Activated CD4-positive, alpha-beta T cell treated with anti-CD3 and anti-CD28 coated beads for 24 hours (primary cell): ENCODE measurements around the gene GSTM3.
A peak's percentile ranks its signal among the peaks of the same experiment; 100 is the strongest.
"Not testable (repeated sequence)": the region's sequence is repeated elsewhere in the genome, so short reads cannot be mapped to it uniquely, and the experiment has no call there.

ENCODE experiments used
- DNase-seq, 2 donors: peaks; one replicate each; pipeline ENCODE4 v3.0.0-alpha.2; 2020; ENCODE audit warnings: low read depth in 2 of 2

GSTM3 gene

GRCh38 chr1:109697861-109698260 lies 43.0 kb downstream of the GSTM3 start:
- DNase-seq = not testable (repeated sequence)

GRCh38 chr1:109697066-109697465 lies 43.8 kb downstream of the GSTM3 start:
- no peak for DNase-seq

DNA sequence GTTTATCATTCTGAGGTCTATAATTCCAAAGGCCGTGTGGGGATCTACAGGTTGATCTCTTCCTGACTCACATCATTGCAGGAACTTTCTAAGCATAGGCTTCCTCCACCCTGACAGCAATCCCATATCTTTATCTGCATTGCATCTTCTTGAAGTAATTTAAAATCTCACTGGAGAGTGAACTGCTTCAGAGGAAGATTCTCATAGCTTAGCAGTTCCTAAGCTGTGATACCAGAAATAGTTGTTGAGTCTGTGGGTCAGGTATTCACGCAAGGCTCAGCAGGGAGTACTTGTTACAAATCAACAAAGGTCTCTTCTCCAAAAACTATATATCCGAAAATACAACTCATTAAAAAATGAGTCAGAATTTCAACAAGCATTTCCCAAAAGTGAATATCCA lies 45.7 kb downstream of the GSTM3 start:
- not testable (repeated sequence) for DNase-seq

DNA sequence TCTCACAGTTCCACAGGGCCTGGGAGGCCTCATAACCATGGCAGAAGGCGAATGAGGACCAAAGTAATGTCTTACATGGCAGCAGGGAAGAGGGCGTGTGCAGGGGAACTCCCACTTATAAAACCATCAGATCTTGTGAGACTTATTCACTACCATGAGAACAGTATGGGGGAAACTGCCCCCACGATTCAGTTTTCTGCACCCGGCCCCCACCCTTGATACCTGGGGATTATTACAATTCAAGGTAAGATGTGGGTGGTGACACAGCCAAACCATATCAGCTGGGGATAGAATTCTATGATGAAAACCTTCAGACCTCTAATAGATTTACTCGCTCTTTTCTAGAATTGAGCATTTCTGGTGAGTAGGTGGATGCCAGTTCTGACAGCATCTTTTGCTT lies 46.4 kb downstream of the GSTM3 start:
- DNase-seq = not testable (repeated sequence)

- DNase-seq = no peak
These were observed 49.1 kb downstream of the GSTM3 start for GRCh38 chr1:109691759-109692158.

DNA sequence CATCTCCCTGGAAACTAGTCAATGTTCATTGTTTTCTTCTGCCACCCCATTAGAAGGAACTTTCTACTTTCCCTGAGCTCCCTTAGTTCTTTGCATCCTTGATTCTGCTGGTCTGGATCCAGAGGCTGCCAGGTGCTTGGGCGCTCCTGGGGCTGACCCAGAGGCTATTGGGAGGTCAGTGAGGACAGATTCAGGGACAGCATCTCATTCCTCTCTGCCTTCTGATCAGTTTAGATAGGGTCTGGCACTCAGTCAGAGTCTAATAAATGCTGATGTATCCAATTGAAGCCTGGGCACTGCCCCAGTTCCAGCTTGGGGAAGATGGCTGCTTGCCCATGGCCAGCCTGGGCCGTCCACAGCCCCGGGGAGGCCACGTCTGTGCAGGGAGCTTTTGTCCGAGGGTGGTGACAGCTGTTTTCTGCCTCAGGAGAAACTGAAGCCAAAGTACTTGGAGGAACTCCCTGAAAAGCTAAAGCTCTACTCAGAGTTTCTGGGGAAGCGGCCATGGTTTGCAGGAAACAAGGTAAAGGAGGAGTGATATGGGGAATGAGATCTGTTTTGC lies 50.9 kb downstream of the GSTM3 start:
- DNase-seq = no peak

DNA sequence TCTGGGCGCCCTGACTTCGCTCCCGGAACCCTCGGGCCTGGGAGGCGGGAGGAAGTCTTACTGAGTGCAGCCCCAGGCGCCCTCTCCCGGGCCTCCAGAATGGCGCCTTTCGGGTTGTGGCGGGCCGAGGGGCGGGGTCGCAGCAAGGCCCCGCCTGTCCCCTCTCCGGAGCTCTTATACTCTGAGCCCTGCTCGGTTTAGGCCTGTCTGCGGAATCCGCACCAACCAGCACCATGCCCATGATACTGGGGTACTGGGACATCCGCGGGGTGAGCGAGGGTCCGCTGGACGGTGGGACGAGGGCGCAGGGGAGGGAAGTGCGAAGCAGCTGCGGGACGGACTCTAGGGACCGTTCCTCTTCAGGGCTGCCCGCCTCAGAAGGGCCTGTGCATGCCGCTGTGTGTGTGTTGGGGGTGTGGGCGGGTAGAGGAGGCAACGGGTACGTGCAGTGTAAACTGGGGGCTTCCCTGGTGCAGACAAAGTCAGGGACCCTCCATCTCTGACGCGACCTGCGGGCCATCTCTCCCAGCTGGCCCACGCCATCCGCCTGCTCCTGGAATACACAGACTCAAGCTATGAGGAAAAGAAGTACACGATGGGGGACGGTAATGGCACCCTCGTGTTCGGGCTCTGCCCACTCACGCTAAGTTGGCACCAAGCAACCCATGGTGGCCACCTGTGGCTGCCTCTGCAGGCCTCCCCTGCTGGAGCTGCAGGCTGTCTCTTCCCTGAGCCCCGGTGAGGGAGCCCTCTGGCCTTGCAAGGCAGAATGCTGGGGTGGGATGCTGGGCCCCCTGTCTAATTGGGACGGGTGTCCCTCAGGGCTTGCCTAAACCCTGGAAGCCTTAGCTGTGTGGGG lies 53.0 kb downstream of the GSTM3 start, which contains the start of gene GSTM1:
GSTM1 (plus strand) TSS at position 177 of the 859 bp plus-strand sequence; CDS start at position 234, 57 bp downstream.
- peak in 1 of 2 donors; percentile 71 for DNase-seq

GRCh38 chr1:109687109-109687508 lies 53.7 kb downstream of the GSTM3 start:
- not testable (repeated sequence) for DNase-seq

DNA sequence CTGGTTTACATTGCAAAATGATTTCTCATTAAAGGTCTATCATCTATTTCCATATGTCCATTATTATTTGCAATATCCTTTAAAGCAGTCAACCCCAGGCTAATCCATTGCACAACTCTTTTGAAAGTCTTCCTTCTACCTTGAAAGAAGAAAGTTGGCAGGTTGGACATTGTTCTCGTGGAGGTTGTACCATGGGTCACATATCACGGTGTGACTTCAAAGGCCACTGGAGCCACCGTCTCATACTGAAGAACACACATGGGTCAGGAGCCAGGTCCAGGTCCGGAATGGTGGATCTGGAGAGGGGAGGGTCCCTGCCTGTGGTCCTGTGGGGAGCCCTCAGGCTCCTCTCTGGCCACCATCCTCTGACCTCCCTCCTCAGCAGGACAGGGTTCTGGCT lies 54.9 kb downstream of the GSTM3 start:
- DNase-seq = not testable (repeated sequence)

DNA sequence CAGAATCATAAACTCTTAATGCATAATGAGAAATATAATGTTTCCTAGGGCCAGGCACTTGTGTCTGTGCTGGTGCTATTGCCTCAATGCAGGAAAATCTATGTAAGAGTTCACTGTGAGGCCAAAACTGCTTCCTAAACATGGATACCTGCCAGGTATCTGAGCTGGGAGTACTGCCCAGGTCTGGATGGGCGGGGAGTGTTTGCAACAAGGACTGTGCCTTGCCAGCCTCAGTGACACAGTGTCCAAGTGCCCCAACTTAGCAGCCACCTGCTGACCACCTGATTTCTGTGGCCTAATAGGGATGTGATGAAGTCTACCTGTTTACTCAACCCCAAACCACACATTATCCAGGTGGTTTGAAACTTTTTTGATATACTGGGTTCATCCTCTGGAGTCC lies 55.4 kb downstream of the GSTM3 start:
- not testable (repeated sequence) for DNase-seq

DNA sequence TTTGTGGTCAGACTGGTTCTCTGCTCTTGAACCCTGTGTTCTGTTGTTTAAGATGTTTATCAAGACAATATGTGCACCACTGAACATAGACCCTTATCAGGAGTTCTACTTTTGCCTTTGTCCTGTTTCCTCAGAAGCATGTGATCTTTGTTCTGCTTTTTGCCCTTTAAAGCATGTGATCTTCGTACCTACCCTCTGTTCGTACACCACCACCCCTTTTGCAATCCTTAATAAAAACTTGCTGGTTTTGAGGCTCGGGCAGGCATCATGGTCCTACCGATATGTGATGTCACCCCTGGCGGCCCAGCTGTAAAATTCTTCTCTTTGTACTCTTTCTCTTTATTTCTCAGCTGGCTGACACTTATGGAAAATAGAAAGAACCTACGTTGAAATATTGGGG lies 56.1 kb downstream of the GSTM3 start:
- DNase-seq = not testable (repeated sequence)
